Esophagus squamous epithelium (tissue), 4 donors: ENCODE measurements around the gene NAE1.
"Not testable (repeated sequence)": the region's sequence is repeated elsewhere in the genome, so short reads cannot be mapped to it uniquely, and the experiment has no call there.

Experiments
- POLR2A ChIP-seq, 4 donors: fragments of 450-650 bp; IDR thresholded peaks; one replicate each; pipeline ENCODE4 v1.6.1; 2017; ENCODE audit warnings: antibody characterized with exemption in 4 of 4, mild to moderate bottlenecking in 4 of 4, moderate library complexity in 3 of 4
- TF ChIP-seq, protein P1 (sequence below), 6 experiments: fragments of 450-650 bp in 4 of 6; fragments of 200-600 bp in 2 of 6; sonication (generic) in 2 of 6; IDR thresholded peaks; one replicate each; pipeline ENCODE4 v1.5.1; 2016 to 2019; ENCODE audit warnings: antibody characterized with exemption in 6 of 6, mild to moderate bottlenecking in 4 of 6, moderate library complexity in 4 of 6

DNA sequence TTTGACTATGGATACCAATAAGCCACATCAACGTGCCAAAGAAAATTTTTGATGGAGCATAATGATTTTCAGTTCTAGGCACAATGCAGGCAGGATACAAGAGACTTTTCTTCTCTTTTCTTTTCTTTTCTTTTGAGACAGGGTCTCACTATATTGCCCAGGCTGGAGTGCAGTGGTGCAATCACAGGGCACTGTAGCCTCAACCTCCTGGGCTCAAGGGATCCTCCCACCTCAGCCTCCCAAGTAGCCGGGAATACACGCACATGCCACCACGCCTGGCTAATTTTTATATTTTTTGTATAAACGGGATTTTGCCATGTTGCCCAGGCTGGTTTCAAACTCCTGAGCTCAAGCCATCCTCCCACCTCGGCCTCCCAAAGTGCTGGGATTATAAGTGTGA lies 36.8 kb downstream of the NAE1 start:
- not testable (repeated sequence) for TF ChIP-seq POLR2A (IDR thresholded peaks at IDR 0.05)
- TF ChIP-seq, protein P1, sequence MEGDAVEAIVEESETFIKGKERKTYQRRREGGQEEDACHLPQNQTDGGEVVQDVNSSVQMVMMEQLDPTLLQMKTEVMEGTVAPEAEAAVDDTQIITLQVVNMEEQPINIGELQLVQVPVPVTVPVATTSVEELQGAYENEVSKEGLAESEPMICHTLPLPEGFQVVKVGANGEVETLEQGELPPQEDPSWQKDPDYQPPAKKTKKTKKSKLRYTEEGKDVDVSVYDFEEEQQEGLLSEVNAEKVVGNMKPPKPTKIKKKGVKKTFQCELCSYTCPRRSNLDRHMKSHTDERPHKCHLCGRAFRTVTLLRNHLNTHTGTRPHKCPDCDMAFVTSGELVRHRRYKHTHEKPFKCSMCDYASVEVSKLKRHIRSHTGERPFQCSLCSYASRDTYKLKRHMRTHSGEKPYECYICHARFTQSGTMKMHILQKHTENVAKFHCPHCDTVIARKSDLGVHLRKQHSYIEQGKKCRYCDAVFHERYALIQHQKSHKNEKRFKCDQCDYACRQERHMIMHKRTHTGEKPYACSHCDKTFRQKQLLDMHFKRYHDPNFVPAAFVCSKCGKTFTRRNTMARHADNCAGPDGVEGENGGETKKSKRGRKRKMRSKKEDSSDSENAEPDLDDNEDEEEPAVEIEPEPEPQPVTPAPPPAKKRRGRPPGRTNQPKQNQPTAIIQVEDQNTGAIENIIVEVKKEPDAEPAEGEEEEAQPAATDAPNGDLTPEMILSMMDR (IDR thresholded peaks at IDR 0.05), result not testable (repeated sequence)
